Peyer's patch (tissue), 4 donors: ENCODE data around the gene HSF4.

ENCODE experiments used
- POLR2A ChIP-seq, 2 donors: fragments of 450-650 bp; IDR thresholded peaks; one replicate each; pipeline ENCODE4 v1.5.1; 2017; ENCODE audit warnings: antibody characterized with exemption in 2 of 2, mild to moderate bottlenecking in 2 of 2, moderate library complexity in 2 of 2
- TF ChIP-seq, protein P1 (sequence below), 6 experiments: fragments of 450-650 bp in 4 of 6; fragments of 200-600 bp in 2 of 6; sonication (generic) in 1 of 6; IDR thresholded peaks; one replicate each; pipeline ENCODE4 v1.5.1; 2017 to 2019; ENCODE audit warnings: antibody characterized with exemption in 6 of 6, mild to moderate bottlenecking in 3 of 6, moderate library complexity in 1 of 6

DNA sequence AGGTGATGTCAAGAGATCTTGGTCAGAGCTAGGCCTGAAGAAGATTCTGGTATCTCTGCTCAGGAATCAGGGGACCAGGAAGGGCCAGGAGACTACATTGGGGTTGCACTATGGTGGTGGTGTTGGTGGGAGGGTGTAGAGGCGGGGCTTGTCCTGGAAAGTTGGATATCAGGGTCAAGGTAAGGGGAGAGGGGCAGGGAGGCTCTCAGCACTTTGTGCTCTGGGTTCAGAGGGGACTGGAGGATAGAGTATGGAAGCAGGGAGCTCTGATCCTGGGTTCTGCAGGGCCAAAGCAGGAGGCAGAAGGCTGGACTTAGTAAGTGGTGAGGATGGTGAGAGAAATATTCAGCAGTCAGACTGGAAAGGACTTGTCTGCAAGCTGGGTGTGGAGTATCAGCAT is 8.8 kb downstream of the HSF4 start:
- TF ChIP-seq, protein P1, sequence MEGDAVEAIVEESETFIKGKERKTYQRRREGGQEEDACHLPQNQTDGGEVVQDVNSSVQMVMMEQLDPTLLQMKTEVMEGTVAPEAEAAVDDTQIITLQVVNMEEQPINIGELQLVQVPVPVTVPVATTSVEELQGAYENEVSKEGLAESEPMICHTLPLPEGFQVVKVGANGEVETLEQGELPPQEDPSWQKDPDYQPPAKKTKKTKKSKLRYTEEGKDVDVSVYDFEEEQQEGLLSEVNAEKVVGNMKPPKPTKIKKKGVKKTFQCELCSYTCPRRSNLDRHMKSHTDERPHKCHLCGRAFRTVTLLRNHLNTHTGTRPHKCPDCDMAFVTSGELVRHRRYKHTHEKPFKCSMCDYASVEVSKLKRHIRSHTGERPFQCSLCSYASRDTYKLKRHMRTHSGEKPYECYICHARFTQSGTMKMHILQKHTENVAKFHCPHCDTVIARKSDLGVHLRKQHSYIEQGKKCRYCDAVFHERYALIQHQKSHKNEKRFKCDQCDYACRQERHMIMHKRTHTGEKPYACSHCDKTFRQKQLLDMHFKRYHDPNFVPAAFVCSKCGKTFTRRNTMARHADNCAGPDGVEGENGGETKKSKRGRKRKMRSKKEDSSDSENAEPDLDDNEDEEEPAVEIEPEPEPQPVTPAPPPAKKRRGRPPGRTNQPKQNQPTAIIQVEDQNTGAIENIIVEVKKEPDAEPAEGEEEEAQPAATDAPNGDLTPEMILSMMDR (IDR thresholded peaks at IDR 0.05) = no peak
- TF ChIP-seq POLR2A (IDR thresholded peaks at IDR 0.05) = no peak
